CD4-positive, CD25-positive, alpha-beta regulatory T cell (primary cell): ENCODE data around the gene YY1. TPM values are rescaled to one million over a fixed set of nuclear protein-coding genes. Genes with fewer than 3 reads are reported as not detected.

Source experiments
- ATAC-seq, 2 donors: fragments of 150-1000 bp; cut with Tn5 transposase; one replicate each; pipeline ENCODE4 v1.10.0; 2021; ENCODE audit warnings: low read depth in 2 of 2, moderate number of reproducible peaks in 2 of 2, moderate library complexity in 1 of 2
- DNase-seq, 3 donors: peaks; one replicate each; pipeline versions ENCODE4 v3.0.0 to v3.0.0-alpha.2; 2012 to 2022; ENCODE audit warnings: mixed read lengths in 1 of 3
- H3K27ac ChIP-seq: one replicate; pipeline ENCODE4 v1.7.0; 2013; ENCODE audit warnings: mild to moderate bottlenecking, low read length; ENCODE audit not compliant: insufficient read depth, poor library complexity, severe bottlenecking
- H3K27me3 ChIP-seq: one replicate; pipeline ENCODE4 v1.7.0; 2013; ENCODE audit warnings: low read length; ENCODE audit not compliant: control insufficient read depth, insufficient read depth
- H3K36me3 ChIP-seq: one replicate; pipeline ENCODE4 v1.7.0; 2013; ENCODE audit warnings: mild to moderate bottlenecking, low read length, moderate library complexity; ENCODE audit not compliant: control insufficient read depth, insufficient read depth
- H3K4me1 ChIP-seq: 2 replicates; pipeline ENCODE4 v1.7.0; 2013; ENCODE audit warnings: mild to moderate bottlenecking, low read length; ENCODE audit not compliant: insufficient read depth, control insufficient read depth, poor library complexity, severe bottlenecking
- H3K4me3 ChIP-seq: one replicate; pipeline ENCODE4 v1.7.0; 2013; ENCODE audit warnings: low read depth, mild to moderate bottlenecking, low read length, moderate library complexity
- H3K9me3 ChIP-seq, 2 experiments: 1 replicate in 1 of 2; 2 replicates in 1 of 2; pipeline ENCODE4 v1.7.0; 2013; ENCODE audit warnings: low read length in 2 of 2, mild to moderate bottlenecking in 1 of 2, moderate library complexity in 1 of 2; ENCODE audit not compliant: control insufficient read depth in 2 of 2
- H3K27ac Mint-ChIP-seq, 3 donors: one replicate each; pipeline ENCODE4 v1.8.0; 2020 to 2022; ENCODE audit warnings: mild to moderate bottlenecking in 3 of 3, mixed read lengths in 3 of 3, moderate library complexity in 2 of 3
- H3K27me3 Mint-ChIP-seq: one replicate; pipeline ENCODE4 v1.8.0; 2022; ENCODE audit warnings: mild to moderate bottlenecking, mixed read lengths
- H3K36me3 Mint-ChIP-seq: one replicate; pipeline ENCODE4 v1.8.0; 2020; ENCODE audit warnings: mixed read lengths
- H3K4me1 Mint-ChIP-seq, 4 donors: one replicate each; pipeline ENCODE4 v1.8.0; 2020 to 2022; ENCODE audit warnings: mixed read lengths in 4 of 4, mild to moderate bottlenecking in 1 of 4
- H3K4me3 Mint-ChIP-seq, 4 donors: one replicate each; pipeline ENCODE4 v1.8.0; 2020 to 2022; ENCODE audit warnings: mild to moderate bottlenecking in 4 of 4, mixed read lengths in 4 of 4, moderate library complexity in 3 of 4
- H3K9me3 Mint-ChIP-seq, 7 donors: one replicate each; pipeline ENCODE4 v1.8.0; 2020 to 2022; ENCODE audit warnings: mixed read lengths in 7 of 7, mild to moderate bottlenecking in 3 of 7, moderate library complexity in 2 of 7
- polyA plus RNA-seq, 4 donors: library from polyadenylated mRNA; unstranded; fragments of 300-500 nt; fragmentation: Illumina TruSeq; gene quantifications; one replicate each; pipeline ENCODE4 v1.2.3, GENCODE V29; 2021
- total RNA-seq: library from RNA; stranded (reverse); gene quantifications from one replicate; pipeline ENCODE4 v1.2.3, GENCODE V29; 2022

The YY1 gene
- total and polyA plus RNA-seq, 5 donors from 2014 or later = 16.4 to 79.4 (median 20.7) TPM

- no peak for DNase-seq
- H3K4me1 Mint-ChIP-seq = peaks cover 0 to 13% (median 3%) of the 10 kb centered on the region in 4 donors
- H3K27ac Mint-ChIP-seq = no peak overlapping the region
- Histone ChIP-seq H3K4me1 (peaks cover 9% of the 10 kb centered on the region), H3K27ac (no peak overlapping the region), H3K4me3 (no peak overlapping the region), H3K27me3 (no peaks in the 10 kb centered on the region), H3K36me3 (no peaks in the 10 kb centered on the region), H3K9me3 (no peaks in the 10 kb centered on the region)
- H3K4me3 Mint-ChIP-seq = no peak overlapping the region
- no peaks in the 10 kb centered on the region for H3K36me3 Mint-ChIP-seq
- peaks cover 7% of the 10 kb centered on the region for H3K27me3 Mint-ChIP-seq
- ATAC-seq = no peak
- no peaks in the 10 kb centered on the region for H3K9me3 Mint-ChIP-seq
Observed at GRCh38 chr14:100321473-100322137, 82.7 kb downstream of the YY1 start.

- Mint-ChIP-seq H3K4me3 (no peak overlapping the region), H3K27me3 (peaks cover 7% of the 10 kb centered on the region), H3K4me1 (peaks cover 0 to 13% (median 3%) of the 10 kb centered on the region in 4 donors), H3K36me3 (no peaks in the 10 kb centered on the region), H3K9me3 (no peaks in the 10 kb centered on the region), H3K27ac (no peak overlapping the region)
- no peak for DNase-seq
- Histone ChIP-seq H3K27me3 (no peaks in the 10 kb centered on the region), H3K9me3 (no peaks in the 10 kb centered on the region), H3K27ac (no peak overlapping the region), H3K36me3 (no peaks in the 10 kb centered on the region), H3K4me3 (no peak overlapping the region), H3K4me1 (peaks cover 9% of the 10 kb centered on the region)
- no peak for ATAC-seq
Observed at GRCh38 chr14:100322138-100322957, 83.4 kb downstream of the YY1 start.

- H3K27ac Mint-ChIP-seq = no peak within 1 kb of the TSS
- Histone ChIP-seq H3K4me1 (peaks cover 2% of the 10 kb centered on the region), H3K9me3 (no peaks in the 10 kb centered on the region), H3K27me3 (no peaks in the 10 kb centered on the region), H3K4me3 (no peak within 1 kb of the TSS), H3K36me3 (no peaks in the 10 kb centered on the region), H3K27ac (no peak within 1 kb of the TSS)
- peaks cover 0 to 7% (median 1%) of the 10 kb centered on the region in 4 donors for H3K4me1 Mint-ChIP-seq
- no peaks in the 10 kb centered on the region for H3K9me3 Mint-ChIP-seq
- DNase-seq (no peak), ATAC-seq (no peak)
- H3K36me3 Mint-ChIP-seq = no peaks in the 10 kb centered on the region
- no peak within 1 kb of the TSS for H3K4me3 Mint-ChIP-seq
- H3K27me3 Mint-ChIP-seq = peaks cover 7% of the 10 kb centered on the region
Observed at GRCh38 chr14:100323121-100323941, 84.4 kb downstream of the YY1 start, which contains the start of gene SLC25A47. Gene SLC25A47, plus strand, starts transcription at chr14:100323339. Its CDS starts 76 bp downstream, at chr14:100323415.

- H3K4me3 Mint-ChIP-seq = no peak overlapping the region
- H3K4me1 Mint-ChIP-seq = peaks cover 0 to 7% (median 1%) of the 10 kb centered on the region in 4 donors
- DNase-seq = no peak
- H3K9me3 ChIP-seq = no peaks in the 10 kb centered on the region
- peaks cover 6% of the 10 kb centered on the region for H3K27me3 Mint-ChIP-seq
- H3K36me3 Mint-ChIP-seq = no peaks in the 10 kb centered on the region
- no peak overlapping the region for H3K27ac Mint-ChIP-seq
- no peaks in the 10 kb centered on the region for H3K27me3 ChIP-seq
- H3K9me3 Mint-ChIP-seq = no peaks in the 10 kb centered on the region
- no peaks in the 10 kb centered on the region for H3K36me3 ChIP-seq
- no peaks in the 10 kb centered on the region for H3K4me1 ChIP-seq
- ATAC-seq = no peak
- no peak overlapping the region for H3K4me3 ChIP-seq
- H3K27ac ChIP-seq = no peak overlapping the region
Observed at GRCh38 chr14:100323942-100324307, 85.0 kb downstream of the YY1 start.

- Mint-ChIP-seq H3K27ac (no peak overlapping the region), H3K4me3 (no peak overlapping the region), H3K4me1 (no peaks in the 10 kb centered on the region), H3K9me3 (no peaks in the 10 kb centered on the region), H3K27me3 (no peaks in the 10 kb centered on the region), H3K36me3 (no peaks in the 10 kb centered on the region)
- no peak for DNase-seq
- H3K4me1 ChIP-seq = no peaks in the 10 kb centered on the region
- no peak overlapping the region for H3K27ac ChIP-seq
- H3K4me3 ChIP-seq = no peak overlapping the region
- H3K36me3 ChIP-seq = no peaks in the 10 kb centered on the region
- no peak for ATAC-seq
- H3K9me3 ChIP-seq = no peaks in the 10 kb centered on the region
- no peaks in the 10 kb centered on the region for H3K27me3 ChIP-seq
Observed at GRCh38 chr14:100325231-100325632, 86.3 kb downstream of the YY1 start.

- no peak overlapping the region for H3K4me3 ChIP-seq
- H3K27ac Mint-ChIP-seq = no peak overlapping the region
- H3K27me3 Mint-ChIP-seq = no peaks in the 10 kb centered on the region
- peaks cover 0 to under 1% (median 0%) of the 10 kb centered on the region in 4 donors for H3K4me1 Mint-ChIP-seq
- H3K36me3 ChIP-seq = no peaks in the 10 kb centered on the region
- no peaks in the 10 kb centered on the region for H3K27me3 ChIP-seq
- DNase-seq (no peak), ATAC-seq (no peak)
- H3K27ac ChIP-seq = no peak overlapping the region
- H3K9me3 Mint-ChIP-seq = no peaks in the 10 kb centered on the region
- no peaks in the 10 kb centered on the region for H3K36me3 Mint-ChIP-seq
- H3K4me3 Mint-ChIP-seq = no peak overlapping the region
- H3K4me1 ChIP-seq = no peaks in the 10 kb centered on the region
- no peaks in the 10 kb centered on the region for H3K9me3 ChIP-seq
Observed at GRCh38 chr14:100325958-100326357, 87.0 kb downstream of the YY1 start.

- Histone ChIP-seq H3K27ac (no peak overlapping the region), H3K4me3 (no peak overlapping the region), H3K27me3 (no peaks in the 10 kb centered on the region), H3K9me3 (no peaks in the 10 kb centered on the region), H3K36me3 (no peaks in the 10 kb centered on the region), H3K4me1 (no peaks in the 10 kb centered on the region)
- DNase-seq = no peak
- Mint-ChIP-seq H3K27me3 (no peaks in the 10 kb centered on the region), H3K27ac (no peak overlapping the region), H3K4me1 (peaks cover 0 to 4% (median 0%) of the 10 kb centered on the region in 4 donors), H3K36me3 (no peaks in the 10 kb centered on the region), H3K4me3 (no peak overlapping the region), H3K9me3 (no peaks in the 10 kb centered on the region)
- ATAC-seq = no peak
Observed at GRCh38 chr14:100327128-100327527, 88.2 kb downstream of the YY1 start.
